ENCODE results near the gene MGST3. TPM values are rescaled to one million over a fixed set of nuclear protein-coding genes. Genes with fewer than 3 reads are reported as not detected.
A peak's percentile ranks its signal among the peaks of the same experiment; 100 is the strongest.

MGST3 gene
- total and polyA plus RNA-seq, 2 of the 13 experiments (the other 11 are each of a cell fraction or from before 2014, with no cell fraction given), result 59.7 to 61.2 TPM

- TF ChIP-seq ZNF260 (CRISPR knock-in tag; IDR thresholded peaks at IDR 0.05; ENCODE audit: borderline replicate concordance, low read depth), result no peak
- TF ChIP-seq ZFY (CRISPR knock-in tag; IDR thresholded peaks at IDR 0.05), result peak; percentile 93
- TF ChIP-seq HOXA9 (CRISPR knock-in tag; IDR thresholded peaks at IDR 0.05; ENCODE audit: borderline replicate concordance), result 0 out of 2 replicates have a peak, but pooled peaks have one; percentile 62
- 0 out of 2 replicates have a peak, but pooled peaks have one; percentile 70 for TF ChIP-seq ZNF780A (CRISPR knock-in tag; IDR thresholded peaks at IDR 0.05)
- TF ChIP-seq HDAC1 (CRISPR knock-in tag; IDR thresholded peaks at IDR 0.05), result peak; percentile 67
- TF ChIP-seq ZNF556 (CRISPR knock-in tag; IDR thresholded peaks at IDR 0.05; ENCODE audit: borderline replicate concordance), result no peak
- TF ChIP-seq XBP1 (CRISPR knock-in tag; IDR thresholded peaks at IDR 0.05), result 0 out of 2 replicates have a peak, but pooled peaks have one; percentile 14
- no peak for TF ChIP-seq ZNF253 (CRISPR knock-in tag; IDR thresholded peaks at IDR 0.05; ENCODE audit: borderline replicate concordance)
- peak; percentile 75 for TF ChIP-seq ZNF883 (CRISPR knock-in tag; IDR thresholded peaks at IDR 0.05; ENCODE audit: not compliant biosample characterization)
- no peak for TF ChIP-seq FLYWCH1 (CRISPR knock-in tag; IDR thresholded peaks at IDR 0.05)
- 0 out of 2 replicates have a peak, but pooled peaks have one; percentile 32 for TF ChIP-seq DR1 (CRISPR knock-in tag; IDR thresholded peaks at IDR 0.05)
- TF ChIP-seq PPARG (CRISPR knock-in tag; conservative IDR thresholded peaks at IDR 0.05), result no peak
- no peak; the same call in 1 of the 2 replicates for TF ChIP-seq ZNF788 (CRISPR knock-in tag; IDR thresholded peaks at IDR 0.05; ENCODE audit: borderline replicate concordance)
- TF ChIP-seq, protein P1, sequence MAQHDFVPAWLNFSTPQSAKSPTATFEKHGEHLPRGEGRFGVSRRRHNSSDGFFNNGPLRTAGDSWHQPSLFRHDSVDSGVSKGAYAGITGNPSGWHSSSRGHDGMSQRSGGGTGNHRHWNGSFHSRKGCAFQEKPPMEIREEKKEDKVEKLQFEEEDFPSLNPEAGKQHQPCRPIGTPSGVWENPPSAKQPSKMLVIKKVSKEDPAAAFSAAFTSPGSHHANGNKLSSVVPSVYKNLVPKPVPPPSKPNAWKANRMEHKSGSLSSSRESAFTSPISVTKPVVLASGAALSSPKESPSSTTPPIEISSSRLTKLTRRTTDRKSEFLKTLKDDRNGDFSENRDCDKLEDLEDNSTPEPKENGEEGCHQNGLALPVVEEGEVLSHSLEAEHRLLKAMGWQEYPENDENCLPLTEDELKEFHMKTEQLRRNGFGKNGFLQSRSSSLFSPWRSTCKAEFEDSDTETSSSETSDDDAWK (CRISPR knock-in tag; IDR thresholded peaks at IDR 0.05), result no peak
- 0 out of 2 replicates have a peak, but pooled peaks have one; percentile 72 for TF ChIP-seq ZNF512 (CRISPR knock-in tag; IDR thresholded peaks at IDR 0.05)
- peak; percentile 31; the same call in 1 of the 2 replicates for TF ChIP-seq ISL2 (CRISPR knock-in tag; IDR thresholded peaks at IDR 0.05)
- TF ChIP-seq HNF1B (CRISPR knock-in tag; IDR thresholded peaks at IDR 0.05), result peak; percentile 62; the same call in 1 of the 2 replicates
- TF ChIP-seq PBX3 (CRISPR knock-in tag; IDR thresholded peaks at IDR 0.05; ENCODE audit: borderline replicate concordance), result no peak
- TF ChIP-seq KDM3A (CRISPR knock-in tag; IDR thresholded peaks at IDR 0.05; ENCODE audit: low read depth), result no peak
- peak; percentile 81 for TF ChIP-seq KDM2A (CRISPR knock-in tag; IDR thresholded peaks at IDR 0.05; ENCODE audit: borderline replicate concordance, low read depth)
- peak; percentile 85 for TF ChIP-seq RBFOX2 (IDR thresholded peaks at IDR 0.05; ENCODE audit: low read depth, low read length)
- TF ChIP-seq MAFK (conservative IDR thresholded peaks at IDR 0.05 in 1 of 2, IDR thresholded peaks at IDR 0.05 in 1 of 2; ENCODE audit: low read length in 2 of 2), result no peak
- no peak for TF ChIP-seq SAFB2 (CRISPR knock-in tag; IDR thresholded peaks at IDR 0.05; ENCODE audit: borderline replicate concordance, low read depth)
These were observed 67.1 kb downstream of the MGST3 start, which contains the start of gene ALDH9A1 (continued) for GRCh38 chr1:165697881-165698760.
